Lower leg skin (tissue), 4 donors: ENCODE data around the gene SLC2A6. TPM values are rescaled to one million over a fixed set of nuclear protein-coding genes. Genes with fewer than 3 reads are reported as not detected.

Experiments
- DNase-seq, 2 donors: peaks; one replicate each; pipeline ENCODE4 v3.0.0-alpha.2; 2019; ENCODE audit warnings: low spot score in 2 of 2
- H3K4me3 ChIP-seq: fragments of 200-600 bp; sonication (generic); 2 replicates; pipeline ENCODE4 v1.5.1; 2017; ENCODE audit warnings: mild to moderate bottlenecking, low read depth; ENCODE audit not compliant: poor library complexity, severe bottlenecking
- CTCF ChIP-seq, 3 donors: fragments of 450-650 bp; IDR thresholded peaks; one replicate each; pipeline ENCODE4 v1.5.1; 2016; ENCODE audit warnings: antibody characterized with exemption in 3 of 3, mild to moderate bottlenecking in 3 of 3, moderate library complexity in 2 of 3
- POLR2A ChIP-seq, 2 donors: fragments of 450-650 bp; IDR thresholded peaks; one replicate each; pipeline ENCODE4 v1.6.1; 2016 to 2017; ENCODE audit warnings: antibody characterized with exemption in 2 of 2, mild to moderate bottlenecking in 1 of 2, moderate library complexity in 1 of 2
- WGBS, 2 donors: methylation state at CpG; one replicate each; pipeline ENCODE4 v1.1.5; 2018; 5-methylcytosine and 5-hydroxymethylcytosine counted together
- intact Hi-C: fragments of 100-400 bp; cut with DNase I; formaldehyde crosslinking; loops from one replicate; pipeline ENCODE4 v1.15.0; 2023; ENCODE audit warnings: low total_unique reads
- total RNA-seq, 4 donors: library from RNA; depleted of rRNA; stranded (reverse); fragments of >200 nt; gene quantifications; one replicate each; pipeline ENCODE4 v1.1.0, GENCODE V29; 2016

The SLC2A6 gene
- total RNA-seq, 4 donors from 2014 or later: 0.54 to 1.0 TPM; not detected in 2

GRCh38 chr9:133524679-133525228, 45.9 kb upstream of the SLC2A6 start, which contains the start of gene MYMK:
MYMK (minus strand) TSS chr9:133524959; CDS start chr9:133524844, 115 bp downstream.
- intact Hi-C loops: no loop called here
- WGBS, 2 donors: 94% methylated on average over 17 of the region's 17 CpGs

GRCh38 chr9:133524146-133524545, 45.2 kb upstream of the SLC2A6 start:
- DNase-seq: no peak

More at GRCh38 chr9:133524679-133525228, 45.9 kb upstream of the SLC2A6 start, which contains the start of gene MYMK:
- DNase-seq: no peak
- no peak within 1 kb of the TSS for H3K4me3 ChIP-seq
- TF ChIP-seq CTCF (IDR thresholded peaks at IDR 0.05) (no peak), POLR2A (IDR thresholded peaks at IDR 0.05) (no peak)

GRCh38 chr9:133523106-133523505, 44.2 kb upstream of the SLC2A6 start:
- WGBS, 2 donors: 86 to 91% methylated on average over 8 of the region's 8 CpGs
- DNase-seq: no peak
- intact Hi-C loops: no loop called here
- TF ChIP-seq POLR2A (IDR thresholded peaks at IDR 0.05) (no peak), CTCF (IDR thresholded peaks at IDR 0.05) (no peak)
- H3K4me3 ChIP-seq: no peak overlapping the region

More at GRCh38 chr9:133524146-133524545, 45.2 kb upstream of the SLC2A6 start:
- H3K4me3 ChIP-seq: no peak overlapping the region
- WGBS, 2 donors: 88 to 93% methylated on average over 5 of the region's 5 CpGs
- intact Hi-C loops: no loop called here
- no peak for TF ChIP-seq POLR2A (IDR thresholded peaks at IDR 0.05)
- no peak for TF ChIP-seq CTCF (IDR thresholded peaks at IDR 0.05)

- intact Hi-C loops: no loop called here
- H3K4me3 ChIP-seq: no peak overlapping the region
- TF ChIP-seq CTCF (IDR thresholded peaks at IDR 0.05) (no peak), POLR2A (IDR thresholded peaks at IDR 0.05) (no peak)
- DNase-seq: no peak
- 84% methylated on average over 11 to 14 of the region's 14 CpGs for WGBS, 2 donors
Observed at GRCh38 chr9:133522073-133522910, 43.4 kb upstream of the SLC2A6 start.

- no peak for DNase-seq
- 90 to 93% methylated on average over 21 of the region's 21 CpGs for WGBS, 2 donors
- TF ChIP-seq CTCF (IDR thresholded peaks at IDR 0.05): no peak
- no peak for TF ChIP-seq POLR2A (IDR thresholded peaks at IDR 0.05)
- no peak overlapping the region for H3K4me3 ChIP-seq
- intact Hi-C loops: no loop called here
Observed at GRCh38 chr9:133521122-133522072, 42.5 kb upstream of the SLC2A6 start.
